Vagina (tissue), 2 donors: ENCODE results near the gene ZBTB49. TPM values are rescaled to one million over a fixed set of nuclear protein-coding genes. Genes with fewer than 3 reads are reported as not detected.

ENCODE experiments used
- DNase-seq, 2 donors: peaks; one replicate each; pipeline ENCODE4 v3.0.0-alpha.2; 2017; ENCODE audit errors: extremely low spot score in 2 of 2
- H3K27ac ChIP-seq: fragments of 200-600 bp; sonication (generic); one replicate; pipeline ENCODE4 v1.5.1; 2019
- H3K27me3 ChIP-seq: fragments of 200-600 bp; sonication (generic); one replicate; pipeline ENCODE4 v1.5.1; 2019
- H3K36me3 ChIP-seq, 2 donors: fragments of 200-600 bp; sonication (generic); one replicate each; pipeline ENCODE4 v1.5.1; 2017 to 2019
- H3K4me1 ChIP-seq: fragments of 200-600 bp; sonication (generic); one replicate; pipeline ENCODE4 v1.5.1; 2019
- H3K4me3 ChIP-seq, 2 donors: fragments of 200-600 bp; sonication (generic); 1 replicate in 1 of 2; 2 replicates in 1 of 2; pipeline ENCODE4 v1.5.1; 2016 to 2019
- H3K9me3 ChIP-seq: fragments of 200-600 bp; sonication (generic); one replicate; pipeline ENCODE4 v1.5.1; 2019
- POLR2A ChIP-seq, 2 donors: fragments of 450-650 bp; IDR thresholded peaks; one replicate each; pipeline ENCODE4 v1.6.1; 2017; ENCODE audit warnings: antibody characterized with exemption in 2 of 2, mild to moderate bottlenecking in 2 of 2, moderate library complexity in 2 of 2
- POLR2AphosphoS5 ChIP-seq, 2 donors: sonication (generic); formaldehyde crosslinking; IDR thresholded peaks; one replicate each; pipeline ENCODE4 v1.9.0; 2017; ENCODE audit warnings: antibody characterized with exemption in 2 of 2, mild to moderate bottlenecking in 2 of 2, low read depth in 1 of 2; ENCODE audit not compliant: insufficient read depth in 1 of 2
- intact Hi-C: fragments of 100-400 bp; cut with DNase I; formaldehyde crosslinking; loops from one replicate; pipeline ENCODE4 v1.15.1; 2023
- total RNA-seq: library from RNA; depleted of rRNA; stranded (reverse); fragments of >200 nt; gene quantifications from one replicate; pipeline ENCODE4 v1.2.3, GENCODE V29; 2016
- TF ChIP-seq, protein P1 (sequence below), 3 experiments: fragments of 450-650 bp in 2 of 3; fragments of 200-600 bp in 1 of 3; sonication (generic) in 1 of 3; IDR thresholded peaks; one replicate each; pipeline ENCODE4 v1.5.1; 2017 to 2019; ENCODE audit warnings: antibody characterized with exemption in 3 of 3, mild to moderate bottlenecking in 2 of 3, moderate library complexity in 2 of 3

Gene ZBTB49
- total RNA-seq, 1 donor from 2014 or later = 5.4 TPM

DNA sequence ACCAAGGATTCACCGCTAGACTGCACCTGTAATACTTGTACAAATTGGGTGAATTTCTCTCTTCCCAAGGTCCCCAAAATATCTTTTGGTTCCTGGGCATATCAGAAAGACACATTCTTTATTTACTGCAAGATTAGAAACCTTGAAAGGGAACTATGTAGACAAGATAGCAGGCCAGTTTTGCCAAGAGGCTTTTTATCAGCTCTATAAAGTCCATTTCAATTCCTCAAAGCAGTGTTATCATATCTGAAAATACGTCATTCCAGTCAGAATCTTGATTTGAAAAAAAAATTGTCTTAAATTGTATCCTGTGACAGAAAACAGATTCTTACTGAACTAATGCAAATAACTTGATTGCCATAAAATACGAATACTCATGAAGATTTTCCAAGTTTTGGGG, 59.8 kb downstream of the ZBTB49 start:
- no peak overlapping the region for H3K27ac ChIP-seq
- no peaks in the 10 kb centered on the region for H3K27me3 ChIP-seq
- H3K9me3 ChIP-seq = no peaks in the 10 kb centered on the region
- H3K4me3 ChIP-seq = no peak overlapping the region
- no peak for TF ChIP-seq POLR2AphosphoS5 (IDR thresholded peaks at IDR 0.05; ENCODE audit: insufficient read depth in 1 of 2, low read depth in 1 of 2)
- TF ChIP-seq, protein P1, sequence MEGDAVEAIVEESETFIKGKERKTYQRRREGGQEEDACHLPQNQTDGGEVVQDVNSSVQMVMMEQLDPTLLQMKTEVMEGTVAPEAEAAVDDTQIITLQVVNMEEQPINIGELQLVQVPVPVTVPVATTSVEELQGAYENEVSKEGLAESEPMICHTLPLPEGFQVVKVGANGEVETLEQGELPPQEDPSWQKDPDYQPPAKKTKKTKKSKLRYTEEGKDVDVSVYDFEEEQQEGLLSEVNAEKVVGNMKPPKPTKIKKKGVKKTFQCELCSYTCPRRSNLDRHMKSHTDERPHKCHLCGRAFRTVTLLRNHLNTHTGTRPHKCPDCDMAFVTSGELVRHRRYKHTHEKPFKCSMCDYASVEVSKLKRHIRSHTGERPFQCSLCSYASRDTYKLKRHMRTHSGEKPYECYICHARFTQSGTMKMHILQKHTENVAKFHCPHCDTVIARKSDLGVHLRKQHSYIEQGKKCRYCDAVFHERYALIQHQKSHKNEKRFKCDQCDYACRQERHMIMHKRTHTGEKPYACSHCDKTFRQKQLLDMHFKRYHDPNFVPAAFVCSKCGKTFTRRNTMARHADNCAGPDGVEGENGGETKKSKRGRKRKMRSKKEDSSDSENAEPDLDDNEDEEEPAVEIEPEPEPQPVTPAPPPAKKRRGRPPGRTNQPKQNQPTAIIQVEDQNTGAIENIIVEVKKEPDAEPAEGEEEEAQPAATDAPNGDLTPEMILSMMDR (IDR thresholded peaks at IDR 0.05) = no peak
- no peak for TF ChIP-seq POLR2A (IDR thresholded peaks at IDR 0.05)
- H3K4me1 ChIP-seq = no peaks in the 10 kb centered on the region
- no peak for DNase-seq
- intact Hi-C loops = no loop called here
- no peaks in the 10 kb centered on the region for H3K36me3 ChIP-seq

DNA sequence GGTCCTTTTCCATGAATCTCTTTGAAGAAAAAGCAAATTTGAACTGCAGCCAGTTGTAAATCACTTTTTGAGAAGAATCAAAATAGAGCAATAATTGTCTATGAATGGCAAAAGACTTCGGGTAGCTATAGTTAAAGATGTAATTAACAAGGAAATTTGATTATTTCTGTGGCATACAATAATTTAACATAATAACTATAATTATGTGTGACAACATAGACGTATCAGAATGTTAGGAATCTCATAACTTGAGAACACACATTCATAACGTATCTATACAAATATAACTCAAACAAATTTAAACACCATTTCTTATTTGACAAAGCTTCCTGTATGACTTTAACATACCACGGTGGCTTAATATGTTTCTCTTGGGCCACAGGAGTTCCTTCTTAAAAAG, 60.9 kb downstream of the ZBTB49 start:
- DNase-seq = no peak
- Histone ChIP-seq H3K9me3 (no peaks in the 10 kb centered on the region), H3K27ac (no peak overlapping the region), H3K4me3 (no peak overlapping the region), H3K4me1 (no peaks in the 10 kb centered on the region), H3K27me3 (no peaks in the 10 kb centered on the region), H3K36me3 (no peaks in the 10 kb centered on the region)
- intact Hi-C loops = no loop called here
- TF ChIP-seq POLR2A (IDR thresholded peaks at IDR 0.05) (no peak), POLR2AphosphoS5 (IDR thresholded peaks at IDR 0.05; ENCODE audit: insufficient read depth in 1 of 2, low read depth in 1 of 2) (no peak)
- TF ChIP-seq, protein P1 (IDR thresholded peaks at IDR 0.05) = no peak

DNA sequence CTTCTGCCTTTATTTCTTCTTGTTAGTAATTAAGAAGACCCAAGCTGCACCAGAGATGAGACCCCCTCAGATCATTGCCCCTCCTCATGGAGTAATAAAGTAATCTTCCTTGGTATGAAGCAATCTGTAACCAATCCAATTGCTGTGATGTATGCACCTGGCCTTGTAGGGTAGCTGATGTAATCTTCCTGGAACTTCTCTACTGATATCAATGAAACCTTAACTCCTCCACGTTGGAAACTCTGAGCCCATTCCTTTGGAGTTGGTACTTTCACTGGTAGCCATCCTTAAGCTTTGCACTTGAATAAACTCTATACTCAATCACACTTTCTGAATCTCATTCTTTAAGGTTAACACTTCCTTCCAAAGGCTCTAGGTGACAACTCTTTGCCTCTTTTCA, 65.3 kb downstream of the ZBTB49 start:
- intact Hi-C loops = no loop called here
- Histone ChIP-seq H3K27ac (no peak overlapping the region), H3K36me3 (no peaks in the 10 kb centered on the region), H3K9me3 (no peaks in the 10 kb centered on the region), H3K4me1 (no peaks in the 10 kb centered on the region), H3K4me3 (no peak overlapping the region), H3K27me3 (no peaks in the 10 kb centered on the region)
- DNase-seq = no peak
- TF ChIP-seq POLR2A (IDR thresholded peaks at IDR 0.05) = no peak
- TF ChIP-seq POLR2AphosphoS5 (IDR thresholded peaks at IDR 0.05; ENCODE audit: insufficient read depth in 1 of 2, low read depth in 1 of 2) = no peak
- TF ChIP-seq, protein P1 (IDR thresholded peaks at IDR 0.05) = no peak

DNA sequence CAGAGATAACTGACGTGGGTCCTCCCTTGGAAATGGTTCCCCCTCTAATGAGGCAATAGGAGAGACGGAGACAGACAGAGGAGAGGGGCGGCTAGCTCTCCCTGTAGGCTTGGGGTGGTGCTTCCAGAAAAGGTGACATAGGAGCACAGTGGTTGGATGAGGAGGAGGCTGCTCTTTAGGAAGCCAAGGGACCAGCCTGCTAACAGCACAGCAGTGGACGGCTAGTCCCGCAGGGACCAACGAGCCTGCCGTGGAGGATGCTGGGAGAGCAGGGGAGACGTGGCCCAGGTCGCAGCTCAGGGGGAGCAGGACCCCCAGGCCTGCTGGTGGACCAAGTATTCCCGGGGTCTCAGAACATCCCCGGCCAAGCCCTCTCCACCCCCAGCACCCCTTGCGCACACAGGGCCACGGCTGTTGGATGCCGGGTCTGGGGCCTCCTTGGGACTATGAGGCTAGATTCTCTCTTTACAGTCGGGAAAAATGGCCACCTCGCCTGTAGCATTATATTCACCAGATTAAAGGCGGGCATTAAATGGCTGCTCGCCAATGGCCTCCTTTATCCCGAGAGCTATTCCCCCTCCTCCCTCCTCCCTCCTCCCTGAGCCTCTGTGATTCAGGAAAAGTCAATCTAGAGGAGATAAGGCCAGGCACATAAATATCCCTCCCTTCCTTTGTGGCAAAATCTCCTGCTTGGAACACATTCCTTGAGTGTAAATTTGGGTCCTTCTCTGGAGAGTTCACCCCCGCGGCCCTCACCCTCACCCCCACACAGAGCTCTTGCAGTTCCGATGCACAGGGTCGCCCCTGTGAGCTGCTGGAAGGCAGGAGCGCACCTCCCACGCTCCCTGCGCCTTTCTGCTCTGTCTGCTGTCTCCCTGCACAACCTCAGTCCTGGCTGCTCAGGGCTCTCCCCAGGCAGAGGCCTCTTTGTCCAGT, 66.3 kb downstream of the ZBTB49 start:
- no peaks in the 10 kb centered on the region for H3K4me1 ChIP-seq
- intact Hi-C loops = no loop called here
- no peak overlapping the region for H3K4me3 ChIP-seq
- H3K27me3 ChIP-seq = no peaks in the 10 kb centered on the region
- H3K36me3 ChIP-seq = no peaks in the 10 kb centered on the region
- no peak overlapping the region for H3K27ac ChIP-seq
- no peaks in the 10 kb centered on the region for H3K9me3 ChIP-seq
- TF ChIP-seq POLR2AphosphoS5 (IDR thresholded peaks at IDR 0.05; ENCODE audit: insufficient read depth in 1 of 2, low read depth in 1 of 2) = no peak
- no peak for TF ChIP-seq POLR2A (IDR thresholded peaks at IDR 0.05)
- TF ChIP-seq, protein P1 (IDR thresholded peaks at IDR 0.05) = no peak
- no peak for DNase-seq
